K562 (cell line): ENCODE measurements around the gene ADAM19. TPM values are rescaled to one million over a fixed set of nuclear protein-coding genes. Genes with fewer than 3 reads are reported as not detected.

Experiments used
- ARID1B ChIP-seq: fragments of 450-650 bp; IDR thresholded peaks from 2 replicates; pipeline ENCODE4 v1.6.1; 2016; ENCODE audit warnings: antibody characterized with exemption, mild to moderate bottlenecking, inconsistent platforms
- BHLHE40 ChIP-seq: IDR thresholded peaks from 2 replicates; pipeline ENCODE4 v1.6.1; 2011; ENCODE audit warnings: low read length, improper control_type of control experiment
- C11orf30 ChIP-seq: fragments of 450-650 bp; IDR thresholded peaks from 2 replicates; pipeline ENCODE4 v1.6.1; 2016; ENCODE audit warnings: low read depth, mild to moderate bottlenecking
- CC2D1A ChIP-seq: fragments of 450-650 bp; IDR thresholded peaks from 2 replicates; pipeline ENCODE4 v1.6.1; 2017; ENCODE audit warnings: mild to moderate bottlenecking
- DDX20 ChIP-seq: fragments of 450-650 bp; IDR thresholded peaks from 2 replicates; pipeline ENCODE4 v1.6.1; 2016; ENCODE audit warnings: missing genetic modification characterization, low read depth, mild to moderate bottlenecking, missing compliant biosample characterization, moderate library complexity
- ETV1 ChIP-seq: fragments of 450-650 bp; conservative IDR thresholded peaks from 2 replicates; pipeline ENCODE4 v1.6.1; 2016; ENCODE audit warnings: missing genetic modification characterization, control low read depth, low read depth, missing compliant biosample characterization
- HNRNPK ChIP-seq: fragments of 200-400 bp; formaldehyde crosslinking; IDR thresholded peaks from one replicate; pipeline ENCODE4 v1.6.1; 2018; ENCODE audit warnings: mild to moderate bottlenecking, low read depth, low read length; ENCODE audit not compliant: poor library complexity, severe bottlenecking
- KLF6 ChIP-seq: fragments of 250-450 bp; sonication (Bioruptor Pico); IDR thresholded peaks from 2 replicates; pipeline ENCODE4 v1.4.0; 2020; ENCODE audit warnings: mild to moderate bottlenecking, moderate library complexity, borderline replicate concordance
- MCM7 ChIP-seq, 2 experiments: fragments of 450-650 bp; IDR thresholded peaks; 2 replicates each; pipeline ENCODE4 v1.6.1; 2016 to 2018
- NR2F6 ChIP-seq: fragments of 450-650 bp; formaldehyde crosslinking; IDR thresholded peaks from 2 replicates; pipeline ENCODE4 v1.4.0; 2020; ENCODE audit warnings: mild to moderate bottlenecking
- POLR2A ChIP-seq: fragments of 450-650 bp; conservative IDR thresholded peaks from 2 replicates; pipeline ENCODE4 v1.6.1; 2016
- SMARCC2 ChIP-seq: fragments of 450-650 bp; IDR thresholded peaks from 2 replicates; pipeline ENCODE4 v1.6.1; 2017; ENCODE audit warnings: antibody characterized with exemption, moderate library complexity, mild to moderate bottlenecking, low read depth
- TAL1 ChIP-seq: fragments of 450-650 bp; IDR thresholded peaks from 2 replicates; pipeline ENCODE4 v1.6.1; 2016; ENCODE audit warnings: mild to moderate bottlenecking
- TBL1XR1 ChIP-seq, 2 experiments: IDR thresholded peaks; 2 replicates each; pipeline ENCODE4 v1.6.1; 2012; ENCODE audit warnings: improper control_type of control experiment in 2 of 2, low read length in 2 of 2, mild to moderate bottlenecking in 1 of 2
- WHSC1 ChIP-seq: IDR thresholded peaks from one replicate; pipeline ENCODE4 v1.6.1; 2012; ENCODE audit warnings: low read length, control low read depth, inconsistent platforms
- YY1 ChIP-seq, 3 experiments: IDR thresholded peaks; 2 replicates each; pipeline ENCODE4 v1.6.1; 2011; ENCODE audit warnings: low read length in 2 of 3, mild to moderate bottlenecking in 2 of 3, moderate library complexity in 2 of 3, borderline replicate concordance in 1 of 3, control low read depth in 1 of 3, low read depth in 1 of 3; ENCODE audit not compliant: insufficient read depth in 3 of 3, insufficient replicate concordance in 2 of 3, control insufficient read depth in 1 of 3, insufficient read length in 1 of 3; ENCODE audit errors: extremely low read depth in 1 of 3
- ZNF830 ChIP-seq: fragments of 250-450 bp; sonication (Bioruptor Pico); IDR thresholded peaks from 2 replicates; pipeline ENCODE4 v1.5.0; 2021; ENCODE audit warnings: mild to moderate bottlenecking
- polyA plus RNA-seq, 8 experiments: library from polyadenylated mRNA; depleted of rRNA in 4 of 8; stranded (reverse) in 5 of 8; unstranded in 3 of 8; fragments of >200 nt; fragmentation: Nextera tagmentation in 2 of 8; fragmentation: Illumina TruSeq in 1 of 8; extraction: Ambion mirVana in 2 of 8; extraction: Trizol in 1 of 8; gene quantifications; 2 replicates each; pipeline versions ENCODE4 v1.2.1 to v1.2.3, GENCODE V29; 2011 to 2014; ENCODE audit warnings: inconsistent platforms in 1 of 8, missing spikeins in 1 of 8
- total RNA-seq, 7 experiments: library from RNA; depleted of rRNA in 6 of 7; stranded (reverse); fragments of >200 nt in 6 of 7; fragmentation: Illumina TruSeq in 2 of 7; extraction: Trizol in 2 of 7; gene quantifications; 2 replicates each; pipeline versions ENCODE4 v1.2.1 to v1.2.3, GENCODE V29; 2011 to 2021; ENCODE audit warnings: low replicate concordance in 1 of 7
- TF ChIP-seq, protein P1 (sequence below): fragments of 250-450 bp; sonication (Bioruptor Pico); IDR thresholded peaks from 2 replicates; pipeline ENCODE4 v1.9.0; 2021; ENCODE audit warnings: mild to moderate bottlenecking
- TF ChIP-seq, protein P2 (sequence below): sonication (generic); IDR thresholded peaks from 2 replicates; pipeline ENCODE4 v1.6.1; 2016
- TF ChIP-seq, protein P3 (sequence below), 3 experiments: fragments of 200-800 bp in 1 of 3; fragments of 250-450 bp in 1 of 3; fragments of 450-650 bp in 1 of 3; sonication (Bioruptor Pico) in 1 of 3; sonication (Bioruptor generic) in 1 of 3; formaldehyde crosslinking in 1 of 3; IDR thresholded peaks; 2 replicates each; pipeline versions ENCODE4 v1.6.1 to v1.8.0; 2016 to 2022; ENCODE audit warnings: mild to moderate bottlenecking in 2 of 3, missing genetic modification characterization in 2 of 3, missing compliant biosample characterization in 1 of 3, moderate library complexity in 1 of 3
- TF ChIP-seq, protein P4 (sequence below): fragments of 450-650 bp; IDR thresholded peaks from 2 replicates; pipeline ENCODE4 v1.6.1; 2018; ENCODE audit warnings: mild to moderate bottlenecking, low read depth; ENCODE audit not compliant: partially characterized antibody

Gene ADAM19
- total and polyA plus RNA-seq, 9 of the 15 experiments (the other 6 are each of a cell fraction or from before 2014, with no cell fraction given), result 0.11 to 1.1 (median 0.43) TPM

DNA sequence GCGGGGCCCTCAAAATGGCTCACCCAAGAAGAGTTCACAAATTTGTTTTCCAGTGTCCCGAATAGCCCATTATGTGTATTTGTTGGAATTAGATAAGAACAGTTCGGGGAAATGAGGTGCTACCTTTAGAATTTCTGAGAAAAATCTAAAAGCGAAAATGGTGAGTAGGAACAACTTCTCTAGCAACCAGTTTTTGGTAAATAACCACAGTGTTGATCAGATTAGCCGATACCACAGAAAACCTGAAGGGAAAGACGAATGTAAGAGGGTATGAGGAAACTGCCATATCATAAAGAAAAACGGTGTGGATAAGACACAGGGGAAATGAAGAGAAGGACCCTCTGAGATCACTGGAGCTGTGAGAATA, 31.0 kb downstream of the ADAM19 start (continued):
- peak; percentile 89 for TF ChIP-seq ARID1B
- TF ChIP-seq BHLHE40, result no peak
- TF ChIP-seq MCM7 (IDR thresholded peaks at IDR 0.05), result no peak
- peak in 1 of 2 experiments; percentile 77; a peak in 1 of 4 replicates for TF ChIP-seq TBL1XR1 (IDR thresholded peaks at IDR 0.05; ENCODE audit: low read length in 2 of 2)
- TF ChIP-seq, protein P1, sequence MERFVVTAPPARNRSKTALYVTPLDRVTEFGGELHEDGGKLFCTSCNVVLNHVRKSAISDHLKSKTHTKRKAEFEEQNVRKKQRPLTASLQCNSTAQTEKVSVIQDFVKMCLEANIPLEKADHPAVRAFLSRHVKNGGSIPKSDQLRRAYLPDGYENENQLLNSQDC (CRISPR knock-in tag), result no peak
- peak in 1 of 3 experiments; percentile 15 for TF ChIP-seq YY1 (IDR thresholded peaks at IDR 0.05; ENCODE audit: borderline replicate concordance in 1 of 3, control insufficient read depth in 1 of 3, extremely low read depth in 1 of 3, insufficient read depth in 3 of 3, insufficient read length in 1 of 3, insufficient replicate concordance in 2 of 3, low read depth in 1 of 3, low read length in 2 of 3)
- TF ChIP-seq, protein P2, sequence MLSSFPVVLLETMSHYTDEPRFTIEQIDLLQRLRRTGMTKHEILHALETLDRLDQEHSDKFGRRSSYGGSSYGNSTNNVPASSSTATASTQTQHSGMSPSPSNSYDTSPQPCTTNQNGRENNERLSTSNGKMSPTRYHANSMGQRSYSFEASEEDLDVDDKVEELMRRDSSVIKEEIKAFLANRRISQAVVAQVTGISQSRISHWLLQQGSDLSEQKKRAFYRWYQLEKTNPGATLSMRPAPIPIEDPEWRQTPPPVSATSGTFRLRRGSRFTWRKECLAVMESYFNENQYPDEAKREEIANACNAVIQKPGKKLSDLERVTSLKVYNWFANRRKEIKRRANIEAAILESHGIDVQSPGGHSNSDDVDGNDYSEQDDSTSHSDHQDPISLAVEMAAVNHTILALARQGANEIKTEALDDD, result peak; percentile 63
- TF ChIP-seq KLF6 (CRISPR knock-in tag), result no peak
- TF ChIP-seq, protein P3, sequence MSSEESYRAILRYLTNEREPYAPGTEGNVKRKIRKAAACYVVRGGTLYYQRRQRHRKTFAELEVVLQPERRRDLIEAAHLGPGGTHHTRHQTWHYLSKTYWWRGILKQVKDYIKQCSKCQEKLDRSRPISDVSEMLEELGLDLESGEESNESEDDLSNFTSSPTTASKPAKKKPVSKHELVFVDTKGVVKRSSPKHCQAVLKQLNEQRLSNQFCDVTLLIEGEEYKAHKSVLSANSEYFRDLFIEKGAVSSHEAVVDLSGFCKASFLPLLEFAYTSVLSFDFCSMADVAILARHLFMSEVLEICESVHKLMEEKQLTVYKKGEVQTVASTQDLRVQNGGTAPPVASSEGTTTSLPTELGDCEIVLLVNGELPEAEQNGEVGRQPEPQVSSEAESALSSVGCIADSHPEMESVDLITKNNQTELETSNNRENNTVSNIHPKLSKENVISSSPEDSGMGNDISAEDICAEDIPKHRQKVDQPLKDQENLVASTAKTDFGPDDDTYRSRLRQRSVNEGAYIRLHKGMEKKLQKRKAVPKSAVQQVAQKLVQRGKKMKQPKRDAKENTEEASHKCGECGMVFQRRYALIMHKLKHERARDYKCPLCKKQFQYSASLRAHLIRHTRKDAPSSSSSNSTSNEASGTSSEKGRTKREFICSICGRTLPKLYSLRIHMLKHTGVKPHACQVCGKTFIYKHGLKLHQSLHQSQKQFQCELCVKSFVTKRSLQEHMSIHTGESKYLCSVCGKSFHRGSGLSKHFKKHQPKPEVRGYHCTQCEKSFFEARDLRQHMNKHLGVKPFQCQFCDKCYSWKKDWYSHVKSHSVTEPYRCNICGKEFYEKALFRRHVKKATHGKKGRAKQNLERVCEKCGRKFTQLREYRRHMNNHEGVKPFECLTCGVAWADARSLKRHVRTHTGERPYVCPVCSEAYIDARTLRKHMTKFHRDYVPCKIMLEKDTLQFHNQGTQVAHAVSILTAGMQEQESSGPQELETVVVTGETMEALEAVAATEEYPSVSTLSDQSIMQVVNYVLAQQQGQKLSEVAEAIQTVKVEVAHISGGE (CRISPR knock-in tag; IDR thresholded peaks at IDR 0.05), result no peak
- peak; percentile 56; the same call in 1 of the 2 replicates for TF ChIP-seq SMARCC2
- TF ChIP-seq POLR2A, result no peak
- TF ChIP-seq NR2F6 (CRISPR knock-in tag), result no peak
- TF ChIP-seq CC2D1A, result peak; percentile 67; the same call in 1 of the 2 replicates
- TF ChIP-seq ETV1 (tag), result no peak
- no peak for TF ChIP-seq HNRNPK
- TF ChIP-seq WHSC1, result no peak
- no peak for TF ChIP-seq ZNF830 (CRISPR knock-in tag)
- TF ChIP-seq DDX20 (tag), result no peak
- TF ChIP-seq, protein P4, sequence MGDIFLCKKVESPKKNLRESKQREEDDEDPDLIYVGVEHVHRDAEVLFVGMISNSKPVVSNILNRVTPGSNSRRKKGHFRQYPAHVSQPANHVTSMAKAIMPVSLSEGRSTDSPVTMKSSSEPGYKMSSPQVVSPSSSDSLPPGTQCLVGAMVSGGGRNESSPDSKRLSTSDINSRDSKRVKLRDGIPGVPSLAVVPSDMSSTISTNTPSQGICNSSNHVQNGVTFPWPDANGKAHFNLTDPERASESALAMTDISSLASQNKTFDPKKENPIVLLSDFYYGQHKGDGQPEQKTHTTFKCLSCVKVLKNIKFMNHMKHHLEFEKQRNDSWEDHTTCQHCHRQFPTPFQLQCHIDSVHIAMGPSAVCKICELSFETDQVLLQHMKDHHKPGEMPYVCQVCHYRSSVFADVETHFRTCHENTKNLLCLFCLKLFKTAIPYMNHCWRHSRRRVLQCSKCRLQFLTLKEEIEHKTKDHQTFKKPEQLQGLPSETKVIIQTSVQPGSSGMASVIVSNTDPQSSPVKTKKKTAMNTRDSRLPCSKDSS, result no peak
- TF ChIP-seq TAL1, result peak; percentile 65
- peak; percentile 30; the same call in 1 of the 2 replicates for TF ChIP-seq C11orf30
